ENCODE measurements around the gene PTPN18. TPM values are rescaled to one million over a fixed set of nuclear protein-coding genes. Genes with fewer than 3 reads are reported as not detected.

PTPN18 gene
- total and polyA plus RNA-seq, 2 donors (not counting 3 experiments of a cell fraction or from before 2014, with no cell fraction given): 39.4 to 39.6 TPM

GRCh38 chr2:130336150-130336876 lies 19.5 kb upstream of the PTPN18 start:
- Histone ChIP-seq H4K20me1 (replicated peaks; ENCODE audit: control insufficient read depth, extremely low read depth, insufficient read depth, low read length) (no peaks in the 10 kb centered on the region), H3K27ac (ENCODE audit: insufficient read depth, low read depth, low read length) (no peak overlapping the region), H3K36me3 (ENCODE audit: control insufficient read depth in 2 of 2, extremely low read depth in 1 of 2, insufficient read depth in 2 of 2, low read length in 2 of 2) (peaks cover 0 to 4% of the 10 kb centered on the region in 2 experiments), H2AFZ (ENCODE audit: low read depth, low read length) (no peak overlapping the region), H3K9me1 (replicated peaks; ENCODE audit: control insufficient read depth, extremely low read depth, insufficient read depth, low read length) (no peaks in the 10 kb centered on the region), H3K27me3 (ENCODE audit: control insufficient read depth in 2 of 2, insufficient read depth in 2 of 2, low read length in 2 of 2) (peaks cover 6 to 7% of the 10 kb centered on the region in 2 experiments), H3K4me2 (ENCODE audit: insufficient read depth, low read length) (peak overlapping the region; percentile 26), H3K4me3 (replicated peaks in 1 of 3; ENCODE audit: insufficient read depth in 1 of 3, low read depth in 1 of 3, low read length in 3 of 3) (no peak overlapping the region), H3K4me1 (ENCODE audit: control insufficient read depth, extremely low read depth, insufficient read depth, low read length) (peaks cover 8% of the 10 kb centered on the region), H3K79me2 (ENCODE audit: control insufficient read depth, insufficient read depth, low read length) (no peaks in the 10 kb centered on the region), H3K9me3 (replicated peaks; ENCODE audit: control insufficient read depth, insufficient read depth, low read length) (no peaks in the 10 kb centered on the region), H3K9ac (replicated peaks; ENCODE audit: extremely low read depth, insufficient read depth, low read length) (no peak overlapping the region)
- no peak for FAIRE-seq
- TF ChIP-seq POLR2A (IDR thresholded peaks at IDR 0.05; ENCODE audit: low read depth, low read length) (no peak), EZH2 (IDR thresholded peaks at IDR 0.05; ENCODE audit: borderline replicate concordance, low read depth, low read length, severe bottlenecking) (no peak), GATA2 (IDR thresholded peaks at IDR 0.05; ENCODE audit: insufficient read depth, insufficient read length, low read depth, low read length) (no peak), POLR2AphosphoS5 (IDR thresholded peaks at IDR 0.05; ENCODE audit: insufficient read depth, low read depth, low read length) (no peak), FOS (IDR thresholded peaks at IDR 0.05; ENCODE audit: borderline replicate concordance, insufficient read depth, low read length) (no peak), CTCF (IDR thresholded peaks at IDR 0.05; ENCODE audit: extremely low read depth in 1 of 2, insufficient read depth in 1 of 2, low read depth in 1 of 2, low read length in 2 of 2) (no peak), MAX (IDR thresholded peaks at IDR 0.05; ENCODE audit: insufficient read depth, insufficient read length) (no peak), JUN (IDR thresholded peaks at IDR 0.05; ENCODE audit: borderline replicate concordance, insufficient read depth, insufficient read length, low read depth) (no peak), MYC (IDR thresholded peaks at IDR 0.05; ENCODE audit: low read depth, low read length) (no peak)
- CTCF ChIA-PET: interaction anchor here (0.8 to 7.8 kb wide), 6 partner anchors 19 to 461 kb away, joined by 3 to 147 read pairs (median 4); partner anchors contain the start of genes PTPN18 and SMPD4
- POLR2A ChIA-PET: interaction anchor here (0.7 kb wide), 2 partner anchors 8 to 9 kb away, joined by 5 to 8 read pairs; no protein-coding TSS in a partner anchor
- dilution Hi-C loops (cut with MboI; ENCODE audit: extremely low pct_ligation_motif_present, low sequenced_read_pairs) (no loop called here), intact Hi-C loops (cut with micrococcal nuclease) (loop anchor here (10.0 kb wide), 2 partner anchors 92 to 1602 kb away; no protein-coding TSS in a partner anchor)
- BruUV-seq (replicated peaks): no TSS peak
- no peak for DNase-seq (ENCODE audit: low read depth, low spot score)
